GM18526 (cell line): ENCODE results near the gene IGFL2.

Experiments
- POLR2A ChIP-seq: IDR thresholded peaks from 3 replicates; pipeline ENCODE4 v1.6.1; 2011; ENCODE audit not compliant: insufficient read length; ENCODE audit errors: extremely low read depth

Gene IGFL2

DNA sequence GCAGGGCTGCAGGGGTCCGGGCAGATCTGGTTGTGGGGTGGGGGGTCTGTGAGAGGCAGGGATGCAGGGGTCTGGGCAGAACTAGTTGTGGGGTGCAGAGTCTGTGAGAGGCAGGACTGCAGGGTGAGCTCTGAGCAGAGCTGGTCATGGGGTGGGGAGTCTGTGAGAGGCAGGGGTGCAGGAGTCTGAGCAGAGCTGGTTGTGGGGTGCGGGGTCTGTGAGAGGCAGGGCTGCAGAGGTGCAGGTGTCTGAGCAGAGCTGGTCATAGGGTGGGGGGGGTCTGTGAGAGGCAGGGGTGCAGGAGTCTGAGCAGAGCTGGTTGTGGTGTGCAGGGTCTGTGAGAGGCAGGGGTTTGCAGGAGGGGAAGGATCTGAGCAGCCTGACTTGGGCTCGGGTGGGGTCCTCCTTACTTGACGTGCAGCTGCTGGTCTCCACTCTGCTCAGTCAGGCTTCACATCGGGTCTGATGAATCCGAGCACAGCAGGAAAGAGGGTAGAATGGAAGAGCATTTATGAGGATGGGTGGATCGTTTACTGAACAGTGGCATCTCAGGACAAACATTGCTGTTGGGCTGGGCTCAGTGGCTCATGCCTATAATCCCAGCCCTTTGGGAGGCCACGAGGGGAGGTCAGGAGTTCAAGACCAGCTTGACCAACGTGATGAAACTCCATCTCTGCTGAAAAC lies 31.2 kb downstream of the IGFL2 start:
- no peak for TF ChIP-seq POLR2A

- no peak for TF ChIP-seq POLR2A
These were observed 32.8 kb downstream of the IGFL2 start for GRCh38 chr19:46180701-46181387.

DNA sequence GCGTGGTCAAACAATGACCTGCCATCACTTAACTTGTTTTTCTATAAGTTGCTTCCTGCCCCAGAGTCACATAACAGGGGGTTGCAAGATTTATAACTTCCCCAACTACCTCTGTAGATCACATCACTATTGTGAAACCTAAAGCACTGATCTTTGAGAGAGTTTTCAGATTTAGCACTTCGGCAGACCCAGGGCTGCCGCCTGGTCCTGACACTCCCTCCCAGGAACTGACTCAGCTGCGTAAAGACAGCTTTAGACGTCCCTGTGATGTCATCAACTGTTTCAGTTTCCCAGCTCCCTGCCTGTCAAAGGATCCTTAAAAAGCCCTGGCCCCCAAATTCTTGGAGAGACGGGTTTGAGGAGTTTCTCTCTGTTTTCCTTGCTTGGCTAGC lies 33.3 kb downstream of the IGFL2 start:
- TF ChIP-seq POLR2A: no peak

GRCh38 chr19:46182476-46182875 lies 34.4 kb downstream of the IGFL2 start:
- no peak for TF ChIP-seq POLR2A

- no peak for TF ChIP-seq POLR2A
These were observed 38.2 kb downstream of the IGFL2 start for GRCh38 chr19:46186101-46186716.

GRCh38 chr19:46186717-46187101 lies 38.7 kb downstream of the IGFL2 start:
- TF ChIP-seq POLR2A: no peak

DNA sequence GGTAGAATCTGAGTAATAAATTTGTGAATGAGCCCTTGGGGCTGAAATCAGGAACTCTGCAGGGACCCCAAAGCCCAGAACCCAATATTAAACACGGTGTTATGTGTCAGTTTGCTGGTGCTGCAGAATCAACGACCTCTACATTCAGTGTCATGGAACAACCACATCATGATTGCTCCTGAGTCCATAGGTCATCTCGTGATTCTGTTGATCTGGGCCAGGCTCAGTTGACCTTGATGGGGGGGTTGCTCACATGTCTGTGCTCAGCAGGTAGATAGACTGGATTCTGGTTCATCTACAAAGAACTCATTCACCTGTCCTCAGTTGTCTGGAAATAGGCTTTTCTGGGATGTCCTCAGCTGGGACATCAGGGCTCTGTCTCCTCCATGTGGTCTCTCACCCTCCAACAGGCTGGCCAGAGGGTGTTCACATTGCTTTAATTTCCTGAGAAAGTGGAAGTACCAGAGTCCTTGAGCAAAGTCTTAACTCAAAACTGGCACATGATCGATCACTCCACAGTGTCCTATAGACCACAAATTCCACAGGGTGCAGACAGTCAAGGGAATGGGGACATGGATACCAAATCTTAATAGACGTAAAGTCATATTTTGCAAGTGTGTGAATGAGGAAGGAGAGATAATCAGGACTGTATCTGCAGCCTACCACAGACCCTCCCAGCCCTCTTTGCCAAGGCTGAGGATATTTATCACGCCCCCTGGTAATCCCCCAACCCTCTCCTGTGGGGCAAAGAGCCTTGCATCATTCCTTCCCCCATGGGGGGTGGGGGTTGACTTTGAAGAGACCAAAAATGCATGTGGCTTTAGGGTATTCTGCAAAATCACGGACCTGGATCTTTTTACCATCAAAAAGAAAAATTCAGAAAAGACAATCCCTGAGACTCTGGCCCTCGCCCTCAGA lies 42.2 kb downstream of the IGFL2 start:
- TF ChIP-seq POLR2A: no peak

- no peak for TF ChIP-seq POLR2A
These were observed 43.3 kb downstream of the IGFL2 start for GRCh38 chr19:46191356-46191755.

DNA sequence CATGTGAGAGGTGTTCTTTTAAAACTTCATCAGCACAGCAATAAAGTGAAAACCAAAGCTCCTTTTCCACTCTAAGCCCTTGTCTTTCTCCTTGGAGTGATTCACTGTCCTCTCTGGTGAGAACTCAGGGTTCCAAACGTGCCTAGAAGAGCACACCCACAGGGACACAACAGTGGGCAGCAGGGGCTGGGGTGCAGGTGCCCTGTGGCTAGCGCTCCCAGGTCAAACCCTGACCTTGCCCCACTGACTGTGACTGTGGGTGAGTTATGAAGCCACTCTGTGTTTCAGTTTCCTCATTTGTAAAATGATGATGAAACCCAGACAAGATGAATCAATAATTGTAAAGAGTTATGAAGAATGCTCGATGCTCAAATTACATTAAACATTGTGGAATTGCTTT lies 43.9 kb downstream of the IGFL2 start:
- no peak for TF ChIP-seq POLR2A

DNA sequence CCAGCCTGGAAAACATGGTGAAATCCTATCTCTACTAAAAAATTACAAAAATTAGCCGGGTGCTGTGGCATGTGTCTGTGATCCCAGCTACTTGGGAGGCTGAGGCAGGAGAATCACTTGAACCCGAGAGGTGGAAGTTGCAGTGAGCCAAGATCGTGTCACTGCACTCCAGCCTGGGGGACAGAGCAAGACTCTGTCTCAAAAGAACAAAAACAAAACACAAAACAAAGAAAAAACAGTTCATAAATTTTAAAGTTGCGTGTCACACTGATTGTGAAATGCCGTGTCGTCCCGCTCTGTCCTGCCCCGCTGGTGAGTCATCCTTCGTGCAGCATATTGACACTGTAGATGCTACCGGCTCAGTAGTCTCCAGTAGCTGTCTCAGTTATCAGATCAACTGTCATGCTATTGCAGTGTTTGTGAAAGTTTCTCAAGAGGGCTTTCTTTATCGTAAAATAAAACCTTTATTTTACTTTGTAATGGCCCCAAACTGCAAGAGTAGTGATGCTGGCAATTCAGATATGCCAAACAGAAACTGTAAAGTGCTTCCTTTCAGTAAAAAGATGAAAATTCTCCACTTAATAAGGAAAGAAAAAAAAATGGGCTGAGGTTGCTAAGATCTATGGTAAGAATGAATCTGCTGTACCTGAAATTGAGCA lies 45.1 kb downstream of the IGFL2 start:
- no peak for TF ChIP-seq POLR2A

GRCh38 chr19:46193678-46194077 lies 45.6 kb downstream of the IGFL2 start:
- no peak for TF ChIP-seq POLR2A

GRCh38 chr19:46195104-46195503 lies 47.1 kb downstream of the IGFL2 start:
- no peak for TF ChIP-seq POLR2A

DNA sequence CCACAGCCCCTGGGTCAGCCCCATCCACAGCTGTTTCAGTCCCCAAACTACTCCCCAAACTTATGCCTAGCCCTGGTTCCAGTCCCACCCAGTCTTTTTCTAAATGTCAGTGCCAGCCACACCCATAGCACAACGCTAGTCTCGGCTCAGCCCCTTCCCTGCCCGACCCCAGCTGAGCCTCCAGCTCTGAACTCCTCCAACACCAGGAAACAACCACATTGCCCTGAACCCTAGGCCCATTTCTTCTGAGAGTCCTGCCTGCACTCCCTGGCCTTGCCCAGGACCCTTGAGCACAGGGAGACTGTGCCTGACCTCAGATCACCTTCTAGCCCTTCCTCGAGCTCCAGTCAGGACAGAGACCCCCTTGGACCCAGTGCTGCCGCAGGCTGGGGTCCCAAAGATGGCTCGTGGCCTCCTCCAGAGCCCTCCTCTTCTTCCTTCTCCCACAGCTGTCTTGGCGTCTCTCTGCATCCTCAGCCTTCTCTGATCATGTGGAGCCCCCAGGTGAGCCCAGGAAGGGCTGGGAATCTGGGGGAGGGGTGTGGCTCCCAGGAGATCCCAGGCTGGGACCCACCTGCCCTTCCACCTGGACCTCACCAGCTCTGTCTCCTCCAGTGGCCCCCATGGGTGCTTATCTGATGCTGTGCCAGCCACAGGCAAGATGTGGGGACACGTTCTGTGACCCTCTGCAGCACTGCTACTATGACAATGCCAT lies 48.5 kb downstream of the IGFL2 start:
- TF ChIP-seq POLR2A: no peak

DNA sequence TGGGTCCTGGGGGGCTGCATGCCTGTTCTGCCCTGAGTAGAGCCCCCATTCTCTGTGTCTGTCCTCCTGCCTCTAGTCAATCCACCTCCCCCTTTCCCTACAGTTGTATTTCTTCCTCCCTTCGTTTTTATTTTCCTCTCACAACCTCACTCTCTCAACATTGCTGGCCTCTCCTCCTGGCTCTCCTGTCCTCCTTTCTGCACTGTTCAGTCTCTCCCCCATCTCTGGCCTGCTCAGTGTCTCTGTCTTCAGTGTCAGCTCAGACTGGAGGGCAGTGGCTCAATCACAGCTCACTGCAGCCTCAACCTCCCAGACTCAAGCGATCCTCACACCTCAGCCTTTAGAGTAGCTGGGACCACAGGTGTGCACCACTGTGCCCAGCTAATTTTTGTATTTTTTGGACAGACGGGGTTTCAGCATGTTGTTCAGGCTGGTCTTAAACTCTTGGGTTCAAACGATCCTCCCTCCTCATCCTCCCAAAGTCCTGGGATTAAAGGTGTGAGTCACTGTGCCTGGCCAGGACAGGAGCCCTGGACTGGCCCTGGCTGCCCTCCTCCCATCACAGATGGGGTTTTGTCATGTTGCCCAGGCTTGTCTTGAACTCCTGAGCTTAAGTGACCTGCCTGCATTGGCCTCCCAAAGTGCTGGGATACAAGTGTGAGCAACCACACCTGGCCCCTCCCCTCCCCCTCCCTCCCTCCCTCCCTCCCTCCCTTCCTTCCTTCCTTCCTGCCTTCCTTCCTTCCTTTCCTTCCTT lies 49.5 kb downstream of the IGFL2 start:
- TF ChIP-seq POLR2A: no peak
